Gastrocnemius medialis (tissue), 4 donors: ENCODE results near the gene PPT1.

Source experiments
- CTCF ChIP-seq, 5 experiments: fragments of 450-650 bp in 3 of 5; fragments of 200-600 bp in 2 of 5; sonication (generic) in 2 of 5; IDR thresholded peaks in 4 of 5; conservative IDR thresholded peaks in 1 of 5; 1 replicate in 4 of 5; 2 replicates in 1 of 5; pipeline ENCODE4 v1.5.1; 2016 to 2019; ENCODE audit warnings: antibody characterized with exemption in 5 of 5, mild to moderate bottlenecking in 3 of 5, moderate library complexity in 3 of 5
- POLR2A ChIP-seq, 2 donors: fragments of 450-650 bp; IDR thresholded peaks; one replicate each; pipeline ENCODE4 v1.6.1; 2017; ENCODE audit warnings: antibody characterized with exemption in 2 of 2, mild to moderate bottlenecking in 2 of 2, moderate library complexity in 2 of 2

GRCh38 chr1:40047769-40048168 lies 49.3 kb downstream of the PPT1 start:
- TF ChIP-seq CTCF (IDR thresholded peaks at IDR 0.05 in 4 of 5, conservative IDR thresholded peaks at IDR 0.05 in 1 of 5) (no peak), POLR2A (IDR thresholded peaks at IDR 0.05) (no peak)
